GM23338 (cell line): ENCODE measurements around the gene MGAT5. TPM values are rescaled to one million over a fixed set of nuclear protein-coding genes. Genes with fewer than 3 reads are reported as not detected.

Experiments
- ATAC-seq: fragments of 200-7000 bp; cut with Tn5 transposase; 3 replicates; pipeline ENCODE4 v1.9.1; 2020
- DNase-seq: peaks from one replicate; pipeline ENCODE4 v3.0.0-alpha.2; 2015; ENCODE audit warnings: low spot score
- H2AFZ ChIP-seq: fragments of 200-600 bp; sonication (generic); 2 replicates; pipeline ENCODE4 v1.8.0; 2016; ENCODE audit warnings: antibody characterized with exemption, mild to moderate bottlenecking, moderate library complexity
- H3F3A ChIP-seq: fragments of 200-600 bp; sonication (generic); replicated peaks from 2 replicates; pipeline ENCODE4 v1.8.0; 2017; ENCODE audit warnings: antibody characterized with exemption, mixed run types, low read depth
- H3K27ac ChIP-seq: fragments of 200-600 bp; sonication (generic); 2 replicates; pipeline ENCODE4 v1.6.1; 2016; ENCODE audit warnings: low read depth
- H3K27me3 ChIP-seq: fragments of 200-600 bp; sonication (generic); 2 replicates; pipeline ENCODE4 v1.8.0; 2016; ENCODE audit warnings: mild to moderate bottlenecking, mixed run types, moderate library complexity; ENCODE audit not compliant: insufficient read depth
- H3K36me3 ChIP-seq: fragments of 200-600 bp; sonication (generic); 2 replicates; pipeline ENCODE4 v1.8.0; 2016; ENCODE audit warnings: mild to moderate bottlenecking; ENCODE audit not compliant: insufficient read depth
- H3K4me1 ChIP-seq: fragments of 200-600 bp; sonication (generic); 2 replicates; pipeline ENCODE4 v1.8.0; 2016; ENCODE audit warnings: mild to moderate bottlenecking, moderate library complexity; ENCODE audit not compliant: insufficient read depth
- H3K4me2 ChIP-seq: fragments of 200-600 bp; sonication (generic); 2 replicates; pipeline ENCODE4 v1.7.1; 2017; ENCODE audit warnings: mixed run types
- H3K4me3 ChIP-seq: fragments of 200-600 bp; sonication (generic); 2 replicates; pipeline ENCODE4 v1.6.1; 2016; ENCODE audit warnings: mixed run types
- H3K79me2 ChIP-seq: fragments of 200-600 bp; sonication (generic); replicated peaks from 2 replicates; pipeline ENCODE4 v1.8.0; 2017; ENCODE audit warnings: mild to moderate bottlenecking; ENCODE audit not compliant: insufficient read depth
- H3K9me2 ChIP-seq: fragments of 200-600 bp; sonication (generic); 2 replicates; pipeline ENCODE4 v1.8.0; 2017; ENCODE audit not compliant: insufficient read depth
- H4K20me1 ChIP-seq: fragments of 200-600 bp; sonication (generic); replicated peaks from 2 replicates; pipeline ENCODE4 v1.8.0; 2017; ENCODE audit warnings: mild to moderate bottlenecking; ENCODE audit not compliant: insufficient read depth
- H3K27ac Mint-ChIP-seq: 2 replicates; pipeline ENCODE4 v1.8.0; 2020; ENCODE audit warnings: inconsistent platforms, mild to moderate bottlenecking, moderate library complexity, mixed read lengths
- H3K27me3 Mint-ChIP-seq: 3 replicates; pipeline ENCODE4 v1.8.0; 2022; ENCODE audit warnings: low read depth, mild to moderate bottlenecking, moderate library complexity, mixed read lengths, inconsistent platforms; ENCODE audit not compliant: insufficient read depth, poor library complexity
- H3K36me3 Mint-ChIP-seq: 3 replicates; pipeline ENCODE4 v1.8.0; 2021; ENCODE audit warnings: low read depth, mild to moderate bottlenecking, inconsistent platforms, moderate library complexity, mixed read lengths
- H3K4me1 Mint-ChIP-seq: 3 replicates; pipeline ENCODE4 v1.8.0; 2020; ENCODE audit warnings: mild to moderate bottlenecking, inconsistent platforms, mixed read lengths
- H3K4me3 Mint-ChIP-seq: 3 replicates; pipeline ENCODE4 v1.8.0; 2021; ENCODE audit warnings: moderate library complexity, mild to moderate bottlenecking, inconsistent platforms, mixed read lengths
- H3K9me3 Mint-ChIP-seq: 3 replicates; pipeline ENCODE4 v1.8.0; 2020; ENCODE audit warnings: moderate library complexity, mild to moderate bottlenecking, inconsistent platforms, mixed read lengths
- CREB1 ChIP-seq: fragments of 250-450 bp; sonication (Bioruptor Pico); IDR thresholded peaks from 2 replicates; pipeline ENCODE4 v1.5.0; 2020; ENCODE audit warnings: low read depth, mild to moderate bottlenecking, moderate library complexity
- EZH2 ChIP-seq: fragments of 200-600 bp; sonication (generic); IDR thresholded peaks from one replicate; pipeline ENCODE4 v1.8.0; 2017; ENCODE audit warnings: antibody characterized with exemption, mild to moderate bottlenecking, low read depth; ENCODE audit not compliant: unreplicated experiment
- EZH2phosphoT487 ChIP-seq: fragments of 200-600 bp; sonication (generic); IDR thresholded peaks from one replicate; pipeline ENCODE4 v1.8.1; 2018; ENCODE audit warnings: antibody characterized with exemption; ENCODE audit not compliant: unreplicated experiment
- JUNB ChIP-seq: IDR thresholded peaks from one replicate; pipeline ENCODE4 v1.6.1; 2016; ENCODE audit warnings: antibody characterized with exemption; ENCODE audit not compliant: unreplicated experiment
- POLR2AphosphoS5 ChIP-seq: IDR thresholded peaks from 2 replicates; pipeline ENCODE4 v1.6.1; 2016; ENCODE audit warnings: antibody characterized with exemption, low read depth
- REST ChIP-seq: IDR thresholded peaks from one replicate; pipeline ENCODE4 v1.6.1; 2018; ENCODE audit warnings: antibody characterized with exemption; ENCODE audit not compliant: unreplicated experiment
- STAT1 ChIP-seq: IDR thresholded peaks from one replicate; pipeline ENCODE4 v1.6.1; 2016; ENCODE audit warnings: antibody characterized with exemption; ENCODE audit not compliant: unreplicated experiment
- ZNF114 ChIP-seq: fragments of 250-450 bp; sonication (Bioruptor Pico); IDR thresholded peaks from 2 replicates; pipeline ENCODE4 v1.5.0; 2020; ENCODE audit warnings: mild to moderate bottlenecking, moderate library complexity
- ZNF462 ChIP-seq: fragments of 250-450 bp; sonication (Bioruptor Pico); IDR thresholded peaks from 2 replicates; pipeline ENCODE4 v1.5.0; 2020; ENCODE audit warnings: mild to moderate bottlenecking, moderate library complexity
- polyA plus RNA-seq: library from polyadenylated mRNA; unstranded; fragments of >200 nt; fragmentation: Nextera tagmentation; extraction: Ambion mirVana; gene quantifications from 2 replicates; pipeline ENCODE4 v1.2.1, GENCODE V29; 2016
- total RNA-seq: library from RNA; depleted of rRNA; stranded (reverse); fragments of >200 nt; shearing (Covaris generic); gene quantifications from 2 replicates; pipeline ENCODE4 v1.2.3, GENCODE V29; 2014
- TF ChIP-seq, protein P1 (sequence below): IDR thresholded peaks from 2 replicates; pipeline ENCODE4 v1.6.1; 2016; ENCODE audit warnings: antibody characterized with exemption

MGAT5 gene
- total and polyA plus RNA-seq, 2 experiments from 2014 or later = 4.6 to 27.6 TPM

DNA sequence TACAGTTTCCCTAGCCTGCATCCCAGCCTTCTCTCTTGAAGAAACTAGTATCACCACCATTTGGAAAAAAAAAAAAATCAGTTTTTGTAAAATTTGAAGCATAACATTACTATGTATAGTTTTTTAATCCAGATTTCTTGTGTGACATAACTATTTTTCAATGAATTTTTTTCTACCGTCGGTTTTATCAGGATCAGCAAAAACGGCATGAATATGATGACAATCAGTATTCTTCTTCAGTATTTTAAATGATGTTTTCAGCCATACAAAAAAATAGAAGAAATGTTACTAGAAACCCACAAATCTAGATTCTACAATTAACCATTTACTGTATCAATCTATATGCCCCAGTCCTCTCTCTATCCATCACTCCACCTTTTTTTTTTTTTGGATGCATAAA lies 103.9 kb downstream of the MGAT5 start:
- peaks cover 2% of the 10 kb centered on the region; the same call in 1 of the 2 replicates for H4K20me1 ChIP-seq
- no peaks in the 10 kb centered on the region for H3K79me2 ChIP-seq
- no peak overlapping the region for H3K4me3 ChIP-seq
- H2AFZ ChIP-seq = no peak overlapping the region
- no peak for ATAC-seq
- Mint-ChIP-seq H3K36me3 (no peaks in the 10 kb centered on the region), H3K9me3 (no peaks in the 10 kb centered on the region), H3K27ac (no peak overlapping the region), H3K27me3 (peaks cover 4% of the 10 kb centered on the region), H3K4me3 (no peak overlapping the region), H3K4me1 (peaks cover 10% of the 10 kb centered on the region; the same call in 2 of the 3 replicates)
- no peaks in the 10 kb centered on the region for H3K27me3 ChIP-seq
- no peak overlapping the region for H3K4me2 ChIP-seq
- H3K36me3 ChIP-seq = no peaks in the 10 kb centered on the region
- H3K4me1 ChIP-seq = no peaks in the 10 kb centered on the region
- H3F3A ChIP-seq = no peaks in the 10 kb centered on the region
- TF ChIP-seq EZH2phosphoT487 = no peak
- H3K27ac ChIP-seq = no peak overlapping the region
- no peaks in the 10 kb centered on the region for H3K9me2 ChIP-seq
- no peak for DNase-seq

GRCh38 chr2:134359367-134360081 lies 105.7 kb downstream of the MGAT5 start:
- H3K27me3 ChIP-seq = no peaks in the 10 kb centered on the region
- no peaks in the 10 kb centered on the region for H3K9me3 Mint-ChIP-seq
- H3K9me2 ChIP-seq = no peaks in the 10 kb centered on the region
- ATAC-seq = no peak
- no peak for TF ChIP-seq JUNB
- TF ChIP-seq REST = no peak
- TF ChIP-seq EZH2 = no peak
- TF ChIP-seq EZH2phosphoT487 = no peak
- TF ChIP-seq ZNF462 (CRISPR knock-in tag) = no peak
- TF ChIP-seq POLR2AphosphoS5 = no peak
- no peak for TF ChIP-seq STAT1
- TF ChIP-seq ZNF114 (CRISPR knock-in tag) = no peak
- no peak for TF ChIP-seq CREB1 (CRISPR knock-in tag)
- TF ChIP-seq, protein P1, sequence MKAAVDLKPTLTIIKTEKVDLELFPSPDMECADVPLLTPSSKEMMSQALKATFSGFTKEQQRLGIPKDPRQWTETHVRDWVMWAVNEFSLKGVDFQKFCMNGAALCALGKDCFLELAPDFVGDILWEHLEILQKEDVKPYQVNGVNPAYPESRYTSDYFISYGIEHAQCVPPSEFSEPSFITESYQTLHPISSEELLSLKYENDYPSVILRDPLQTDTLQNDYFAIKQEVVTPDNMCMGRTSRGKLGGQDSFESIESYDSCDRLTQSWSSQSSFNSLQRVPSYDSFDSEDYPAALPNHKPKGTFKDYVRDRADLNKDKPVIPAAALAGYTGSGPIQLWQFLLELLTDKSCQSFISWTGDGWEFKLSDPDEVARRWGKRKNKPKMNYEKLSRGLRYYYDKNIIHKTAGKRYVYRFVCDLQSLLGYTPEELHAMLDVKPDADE = no peak
- H3K36me3 ChIP-seq = no peaks in the 10 kb centered on the region
- no peaks in the 10 kb centered on the region for H3K79me2 ChIP-seq
- no peaks in the 10 kb centered on the region for H3K4me1 ChIP-seq
- peaks cover 10% of the 10 kb centered on the region; the same call in 2 of the 3 replicates for H3K4me1 Mint-ChIP-seq
- no peaks in the 10 kb centered on the region for H3K36me3 Mint-ChIP-seq
- no peak overlapping the region for H3K4me2 ChIP-seq
- no peak overlapping the region for H3K27ac Mint-ChIP-seq
- peaks cover 4% of the 10 kb centered on the region for H3K27me3 Mint-ChIP-seq
- no peak overlapping the region for H3K27ac ChIP-seq
- H3K4me3 Mint-ChIP-seq = no peak overlapping the region
- DNase-seq = no peak
- H2AFZ ChIP-seq = no peak overlapping the region
- no peaks in the 10 kb centered on the region for H3F3A ChIP-seq
- H4K20me1 ChIP-seq = peaks cover 2% of the 10 kb centered on the region; the same call in 1 of the 2 replicates
- H3K4me3 ChIP-seq = no peak overlapping the region
